DOHH2 (cell line): ENCODE data around the gene P3H2.

Source experiments
- CTCF ChIP-seq: fragments of 200-600 bp; sonication (generic); IDR thresholded peaks from one replicate; pipeline ENCODE4 v1.5.1; 2014; ENCODE audit warnings: antibody characterized with exemption, mild to moderate bottlenecking, low read depth, low read length; ENCODE audit not compliant: poor library complexity, severe bottlenecking
- EZH2phosphoT487 ChIP-seq: fragments of 200-600 bp; sonication (generic); IDR thresholded peaks from 2 replicates; pipeline ENCODE4 v1.6.1; 2017; ENCODE audit warnings: borderline replicate concordance, mild to moderate bottlenecking, antibody characterized with exemption, low read length, moderate library complexity, mixed read lengths

GRCh38 chr3:190084983-190085382 is 35.7 kb downstream of the P3H2 start:
- TF ChIP-seq CTCF (no peak), EZH2phosphoT487 (no peak)
